Stimulated activated naive CD8-positive, alpha-beta T cell treated with anti-CD3 and anti-CD28 coated beads, Interleukin-15, amount 100 ng/mL, for 72 hours (primary cell): Measurements from ENCODE around the gene HACE1.

ENCODE experiments used
- ATAC-seq: fragments of 150-1000 bp; cut with Tn5 transposase; 2 replicates; pipeline ENCODE4 v1.10.0; 2021; ENCODE audit warnings: mild to moderate bottlenecking, moderate library complexity
- DNase-seq, 2 donors: peaks; one replicate each; pipeline ENCODE4 v3.0.0; 2021 to 2022
- H3K27ac Mint-ChIP-seq, 2 donors: one replicate each; pipeline ENCODE4 v1.8.0; 2022; ENCODE audit warnings: mild to moderate bottlenecking in 2 of 2, mixed read lengths in 2 of 2, moderate library complexity in 2 of 2
- H3K27me3 Mint-ChIP-seq: one replicate; pipeline ENCODE4 v1.8.0; 2022; ENCODE audit warnings: mixed read lengths
- H3K4me1 Mint-ChIP-seq: one replicate; pipeline ENCODE4 v1.8.0; 2022; ENCODE audit warnings: mild to moderate bottlenecking, mixed read lengths
- H3K4me3 Mint-ChIP-seq, 2 donors: one replicate each; pipeline ENCODE4 v1.8.0; 2022; ENCODE audit warnings: mild to moderate bottlenecking in 2 of 2, mixed read lengths in 2 of 2, moderate library complexity in 1 of 2
- H3K9me3 Mint-ChIP-seq, 2 donors: one replicate each; pipeline ENCODE4 v1.8.0; 2022; ENCODE audit warnings: mixed read lengths in 2 of 2

HACE1 gene

DNA sequence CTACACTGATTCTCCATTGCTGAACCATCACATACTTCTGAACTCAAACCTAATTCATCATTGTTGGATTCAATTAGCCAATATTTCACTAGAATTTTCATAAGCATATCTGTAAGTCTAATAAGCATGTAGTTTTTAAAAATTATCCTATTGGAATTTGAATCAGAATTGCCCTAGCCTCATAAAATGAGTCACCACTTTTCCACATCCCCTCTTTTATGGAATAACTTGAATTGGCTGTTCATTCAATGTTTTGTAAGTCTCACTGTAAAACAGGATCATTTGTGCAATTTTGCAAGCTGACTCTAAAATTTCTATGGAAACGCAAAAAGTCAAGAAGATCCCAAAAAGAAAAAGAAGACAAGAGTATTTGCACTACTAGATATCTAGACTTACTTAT lies 141.0 kb downstream of the HACE1 start:
- ATAC-seq (no peak), DNase-seq (no peak)
- H3K27ac Mint-ChIP-seq, result no peak overlapping the region
- H3K27me3 Mint-ChIP-seq, result no peaks in the 10 kb centered on the region
- no peak overlapping the region for H3K4me3 Mint-ChIP-seq
- H3K4me1 Mint-ChIP-seq, result no peaks in the 10 kb centered on the region
- no peaks in the 10 kb centered on the region for H3K9me3 Mint-ChIP-seq

GRCh38 chr6:104716858-104717257 lies 142.9 kb downstream of the HACE1 start:
- no peak for DNase-seq
- Mint-ChIP-seq H3K9me3 (no peaks in the 10 kb centered on the region), H3K27ac (no peak overlapping the region), H3K27me3 (no peaks in the 10 kb centered on the region), H3K4me1 (no peaks in the 10 kb centered on the region), H3K4me3 (no peak overlapping the region)
- ATAC-seq, result no peak

DNA sequence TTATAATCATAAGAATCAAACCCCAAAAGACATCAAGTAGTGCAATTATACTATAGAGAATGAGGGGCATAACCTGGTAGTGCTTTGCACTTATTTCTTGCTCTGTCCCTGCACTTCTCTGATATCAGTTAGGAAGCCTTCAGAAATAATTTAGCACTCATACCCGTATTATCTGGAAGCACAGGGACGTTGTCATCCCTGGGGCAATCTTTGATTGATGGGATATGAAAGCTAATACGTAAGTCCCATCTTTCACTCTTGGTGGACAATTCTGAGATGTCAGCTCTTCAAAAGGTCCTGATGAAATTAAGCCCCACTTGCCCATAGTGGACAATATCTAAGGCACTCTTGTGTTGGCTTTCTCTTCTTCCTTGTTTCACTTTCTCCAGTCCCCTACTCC lies 144.9 kb downstream of the HACE1 start:
- ATAC-seq, result no peak
- Mint-ChIP-seq H3K27ac (no peak overlapping the region), H3K4me3 (no peak overlapping the region), H3K9me3 (no peaks in the 10 kb centered on the region), H3K27me3 (no peaks in the 10 kb centered on the region), H3K4me1 (no peaks in the 10 kb centered on the region)
- no peak for DNase-seq

GRCh38 chr6:104713982-104714381 lies 145.7 kb downstream of the HACE1 start:
- DNase-seq (no peak), ATAC-seq (no peak)
- no peaks in the 10 kb centered on the region for H3K27me3 Mint-ChIP-seq
- H3K4me3 Mint-ChIP-seq, result no peak overlapping the region
- H3K4me1 Mint-ChIP-seq, result no peaks in the 10 kb centered on the region
- H3K9me3 Mint-ChIP-seq, result no peaks in the 10 kb centered on the region
- H3K27ac Mint-ChIP-seq, result no peak overlapping the region

GRCh38 chr6:104711371-104711770 lies 148.3 kb downstream of the HACE1 start:
- no peak overlapping the region for H3K27ac Mint-ChIP-seq
- H3K9me3 Mint-ChIP-seq, result no peaks in the 10 kb centered on the region
- DNase-seq (no peak), ATAC-seq (no peak)
- no peaks in the 10 kb centered on the region for H3K4me1 Mint-ChIP-seq
- no peaks in the 10 kb centered on the region for H3K27me3 Mint-ChIP-seq
- H3K4me3 Mint-ChIP-seq, result no peak overlapping the region

- H3K4me1 Mint-ChIP-seq, result no peaks in the 10 kb centered on the region
- DNase-seq, result no peak
- H3K27ac Mint-ChIP-seq, result no peak overlapping the region
- no peaks in the 10 kb centered on the region for H3K27me3 Mint-ChIP-seq
- no peak for ATAC-seq
- H3K9me3 Mint-ChIP-seq, result no peaks in the 10 kb centered on the region
- no peak overlapping the region for H3K4me3 Mint-ChIP-seq
Observed at GRCh38 chr6:104710543-104711335, 149.0 kb downstream of the HACE1 start.

DNA sequence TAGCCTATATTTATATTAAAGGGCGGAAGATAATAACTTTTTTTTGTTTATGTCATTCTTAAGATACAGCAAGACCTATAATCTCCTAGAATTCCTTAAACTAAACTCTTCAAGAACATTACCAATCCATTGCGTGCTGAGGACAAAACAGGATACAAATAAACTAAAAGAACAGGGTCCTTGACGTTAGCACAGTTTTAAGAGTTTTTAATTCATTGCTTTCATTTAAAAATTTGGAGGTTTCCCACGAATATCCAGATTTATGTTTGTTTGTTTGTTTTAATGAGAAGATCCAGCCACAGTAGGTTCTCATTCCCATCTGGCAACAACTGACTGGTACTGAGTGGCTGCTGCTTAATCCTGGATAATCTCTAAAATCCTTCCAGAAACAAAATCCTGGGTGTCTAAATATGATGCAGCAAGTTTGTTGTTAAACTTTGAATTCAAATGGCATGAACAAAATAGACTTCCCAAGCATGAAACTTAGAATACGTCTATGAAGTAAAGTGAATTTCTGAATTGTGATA lies 153.7 kb downstream of the HACE1 start:
- ATAC-seq, result no peak
- H3K27me3 Mint-ChIP-seq, result no peaks in the 10 kb centered on the region
- no peak overlapping the region for H3K4me3 Mint-ChIP-seq
- H3K4me1 Mint-ChIP-seq, result peaks cover 25% of the 10 kb centered on the region
- DNase-seq, result no peak
- no peak overlapping the region for H3K27ac Mint-ChIP-seq
- no peaks in the 10 kb centered on the region for H3K9me3 Mint-ChIP-seq

DNA sequence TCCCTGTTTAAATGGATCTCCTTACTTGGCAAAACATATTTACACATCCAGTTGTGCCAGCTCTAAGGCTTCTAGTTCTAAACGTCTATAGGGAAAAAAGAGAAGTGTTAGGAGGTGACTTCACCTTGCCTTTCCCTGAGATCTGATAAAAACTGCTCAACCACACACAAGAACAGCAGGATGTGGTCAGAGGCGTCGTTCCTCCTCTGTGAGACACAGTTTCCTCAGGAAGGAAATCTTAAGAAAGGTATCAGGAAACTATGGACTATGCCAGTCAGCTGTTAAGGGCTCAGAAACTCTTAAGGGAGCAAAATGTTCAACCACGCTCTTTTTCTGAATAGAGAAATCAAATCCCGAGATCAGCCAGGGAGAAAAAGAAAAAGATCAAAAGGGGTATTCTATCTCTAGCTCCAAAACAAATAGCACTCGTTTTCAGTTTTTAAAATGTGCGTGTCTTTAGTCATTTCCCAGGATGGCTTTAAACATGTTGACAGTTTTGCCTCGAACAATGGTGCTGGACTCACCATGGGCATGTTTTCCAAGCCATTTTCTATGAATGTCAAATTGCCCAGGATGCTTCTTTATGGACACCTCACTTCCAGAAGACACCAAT lies 154.5 kb downstream of the HACE1 start:
- H3K27me3 Mint-ChIP-seq, result no peaks in the 10 kb centered on the region
- no peaks in the 10 kb centered on the region for H3K9me3 Mint-ChIP-seq
- no peak for DNase-seq
- H3K4me1 Mint-ChIP-seq, result peaks cover 25% of the 10 kb centered on the region
- ATAC-seq, result peak; percentile 66
- H3K4me3 Mint-ChIP-seq, result peak overlapping the region in 1 of 2 donors; percentile 11
- peak overlapping the region in 1 of 2 donors; percentile 17 for H3K27ac Mint-ChIP-seq

DNA sequence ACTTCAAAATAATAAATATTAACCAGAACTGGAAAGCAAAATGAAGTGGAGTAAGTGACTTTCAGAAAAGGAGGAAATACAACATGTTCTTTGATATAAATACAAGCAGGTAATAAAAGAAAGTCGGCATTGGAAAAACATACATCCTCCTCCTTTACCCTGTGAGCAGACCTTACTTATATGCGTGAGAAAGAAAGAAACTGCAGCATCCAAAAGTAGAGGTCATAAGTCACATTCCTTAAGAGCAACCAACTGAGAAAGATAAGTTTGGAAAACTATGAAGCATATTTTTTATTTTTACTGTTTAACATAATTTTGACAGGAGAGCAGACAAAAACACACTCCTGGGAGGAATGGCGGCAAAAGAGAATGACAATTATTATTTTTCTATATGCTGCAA lies 155.5 kb downstream of the HACE1 start:
- peaks cover 25% of the 10 kb centered on the region for H3K4me1 Mint-ChIP-seq
- DNase-seq, result no peak

DNA sequence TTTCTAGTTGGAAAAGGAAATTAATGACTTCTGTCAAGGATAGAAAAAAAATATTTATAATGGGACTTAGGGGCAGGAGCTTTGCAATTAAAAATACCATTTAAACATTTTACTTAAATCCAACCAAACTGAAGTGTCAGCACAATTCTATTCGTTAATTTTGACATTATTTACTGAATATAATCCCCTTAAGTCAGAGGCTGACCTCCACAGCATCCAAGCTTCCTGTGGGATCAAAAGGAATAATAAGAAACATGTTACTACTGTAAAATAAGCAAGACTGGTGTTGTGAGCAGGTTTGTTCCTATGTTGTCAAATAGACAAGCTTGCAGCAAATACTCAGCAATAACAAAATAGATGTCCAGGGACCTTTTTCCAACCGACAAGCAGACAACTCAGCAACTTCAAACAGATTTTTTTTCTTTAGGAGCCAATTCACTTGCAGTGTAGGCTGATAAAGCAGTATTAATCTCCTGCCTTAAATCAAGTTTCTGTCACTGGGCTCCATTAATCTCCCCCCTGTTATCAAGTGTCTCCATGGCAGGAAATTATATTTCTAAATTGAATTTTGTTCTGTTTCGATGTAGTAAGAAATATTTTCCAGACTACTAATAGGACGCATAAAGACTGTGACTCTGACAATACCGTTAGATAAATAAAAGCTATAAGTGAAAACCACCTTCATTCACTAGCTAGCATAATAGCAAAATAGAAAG lies 157.4 kb downstream of the HACE1 start:
- no peaks in the 10 kb centered on the region for H3K27me3 Mint-ChIP-seq
- DNase-seq (no peak), ATAC-seq (no peak)
- H3K4me3 Mint-ChIP-seq, result no peak overlapping the region
- H3K9me3 Mint-ChIP-seq, result no peaks in the 10 kb centered on the region
- H3K27ac Mint-ChIP-seq, result no peak overlapping the region
- H3K4me1 Mint-ChIP-seq, result peaks cover 25% of the 10 kb centered on the region

More for the DNA sequence above, 155.5 kb downstream of the HACE1 start:
- Mint-ChIP-seq H3K27me3 (no peaks in the 10 kb centered on the region), H3K27ac (peak overlapping the region in 1 of 2 donors; percentile 46), H3K9me3 (no peaks in the 10 kb centered on the region), H3K4me3 (peak overlapping the region in 1 of 2 donors; percentile 32)
- ATAC-seq, result no peak

DNA sequence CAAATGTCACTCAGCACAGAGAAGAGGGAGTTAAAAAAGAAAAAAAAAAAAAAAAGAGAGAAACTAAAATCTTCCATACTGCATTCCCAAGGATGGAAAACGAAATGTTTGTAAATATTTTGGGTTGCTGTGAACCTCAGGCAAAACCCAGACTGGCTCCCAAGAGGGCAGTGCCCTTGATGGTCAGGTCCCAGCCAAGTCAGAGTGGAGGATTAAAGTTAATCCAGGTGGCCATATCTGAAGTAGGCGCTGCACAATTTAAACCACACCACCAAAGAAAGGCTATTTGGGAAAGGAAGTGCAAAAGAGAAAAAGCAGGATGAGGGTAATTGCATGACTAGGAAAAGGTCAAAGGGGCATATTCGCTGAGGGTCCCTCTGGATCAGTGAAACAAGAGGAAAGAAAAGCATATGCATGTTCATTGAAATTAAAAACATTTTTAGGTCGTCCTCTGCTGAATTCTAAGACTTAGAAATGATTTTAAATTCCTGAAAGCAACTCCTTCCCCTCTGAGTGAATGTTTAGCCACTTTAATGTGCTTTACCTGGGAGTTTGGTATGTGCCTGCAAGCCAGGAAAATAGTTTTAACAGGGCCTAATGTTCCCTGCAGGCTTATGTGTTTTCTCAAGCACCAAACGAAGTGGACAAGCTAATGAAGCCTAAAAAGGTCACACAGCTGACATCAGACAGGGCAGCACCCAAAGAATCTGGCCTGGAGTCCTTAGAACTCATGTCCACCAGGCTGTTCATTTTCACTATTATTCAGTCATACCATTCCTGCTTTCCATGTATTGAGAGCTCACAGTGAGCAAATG lies 159.1 kb downstream of the HACE1 start:
- Mint-ChIP-seq H3K4me1 (peaks cover 23% of the 10 kb centered on the region), H3K27ac (peak overlapping the region in 1 of 2 donors; percentile 78), H3K4me3 (no peak overlapping the region), H3K9me3 (no peaks in the 10 kb centered on the region), H3K27me3 (no peaks in the 10 kb centered on the region)
- DNase-seq (no peak), ATAC-seq (no peak)

DNA sequence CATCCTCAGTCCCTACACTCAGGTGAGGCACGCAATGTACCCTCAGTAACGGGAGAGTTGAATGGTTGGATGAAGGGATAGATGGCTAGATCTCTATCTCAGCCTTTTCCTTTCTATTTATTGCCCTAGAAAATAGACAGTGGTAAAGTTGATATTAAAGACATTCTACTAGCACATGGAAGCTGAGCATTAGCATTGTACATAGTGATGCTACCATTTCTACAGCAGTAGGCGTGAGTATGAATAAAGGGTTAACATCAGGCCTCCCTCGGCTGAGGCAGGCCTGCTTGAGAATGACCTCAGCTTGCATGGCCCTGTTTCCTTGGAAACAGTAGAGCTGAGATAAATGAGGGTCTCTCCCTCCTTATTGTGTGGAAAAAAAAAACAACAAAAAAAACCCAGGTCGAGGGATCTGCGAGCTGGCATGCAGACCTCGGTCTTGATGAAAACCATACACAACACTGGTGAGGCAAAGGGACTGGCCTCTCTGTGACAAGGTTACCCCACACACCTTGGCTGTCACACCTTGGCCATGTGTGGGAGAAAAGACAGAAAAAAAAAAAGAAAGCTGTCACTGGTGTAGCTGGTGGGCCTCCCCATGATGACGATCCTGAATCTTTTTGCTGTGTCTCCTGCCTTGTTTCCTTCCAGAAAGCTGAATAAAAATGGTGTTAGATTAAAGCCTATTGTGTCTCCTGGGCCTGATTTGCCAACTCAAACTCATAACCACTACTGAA lies 160.0 kb downstream of the HACE1 start:
- Mint-ChIP-seq H3K9me3 (no peaks in the 10 kb centered on the region), H3K4me1 (peaks cover 15% of the 10 kb centered on the region), H3K4me3 (no peak overlapping the region), H3K27me3 (no peaks in the 10 kb centered on the region), H3K27ac (peak overlapping the region in 1 of 2 donors; percentile 78)
- ATAC-seq (no peak), DNase-seq (no peak)

GRCh38 chr6:104698979-104699378 lies 160.7 kb downstream of the HACE1 start:
- H3K4me1 Mint-ChIP-seq, result peaks cover 7% of the 10 kb centered on the region
- H3K4me3 Mint-ChIP-seq, result no peak overlapping the region
- no peak for DNase-seq
- no peak for ATAC-seq
- no peak overlapping the region for H3K27ac Mint-ChIP-seq
- H3K9me3 Mint-ChIP-seq, result no peaks in the 10 kb centered on the region
- H3K27me3 Mint-ChIP-seq, result no peaks in the 10 kb centered on the region

- H3K9me3 Mint-ChIP-seq, result no peaks in the 10 kb centered on the region
- no peaks in the 10 kb centered on the region for H3K27me3 Mint-ChIP-seq
- no peak for DNase-seq
- H3K4me1 Mint-ChIP-seq, result peaks cover 6% of the 10 kb centered on the region
- H3K4me3 Mint-ChIP-seq, result no peak overlapping the region
- ATAC-seq, result no peak
- H3K27ac Mint-ChIP-seq, result no peak overlapping the region
Observed at GRCh38 chr6:104692008-104692407, 167.7 kb downstream of the HACE1 start.
